Psoas muscle (tissue), 8 donors: ENCODE data around the gene ECD. TPM values are rescaled to one million over a fixed set of nuclear protein-coding genes. Genes with fewer than 3 reads are reported as not detected.

Source experiments
- ATAC-seq, 4 donors: fragments of 200-7000 bp; cut with Tn5 transposase; one replicate each; pipeline ENCODE4 v1.9.1; 2020; ENCODE audit warnings: moderate library complexity in 3 of 4, mild to moderate bottlenecking in 2 of 4
- DNase-seq, 2 donors: peaks; one replicate each; pipeline ENCODE4 v3.0.0-alpha.2; 2020
- H3K27ac ChIP-seq: fragments of 200-600 bp; one replicate; pipeline ENCODE4 v1.8.0; 2022
- H3K27me3 ChIP-seq, 3 donors: fragments of 200-600 bp in 1 of 3; one replicate each; pipeline versions ENCODE4 v1.6.1 to v1.8.0; 2013 to 2022; ENCODE audit warnings: low read length in 2 of 3, mild to moderate bottlenecking in 2 of 3, moderate library complexity in 1 of 3; ENCODE audit not compliant: insufficient read depth in 3 of 3
- H3K36me3 ChIP-seq, 2 donors: fragments of 200-600 bp in 1 of 2; one replicate each; pipeline versions ENCODE4 v1.6.1 to v1.8.0; 2013 to 2022; ENCODE audit warnings: low read depth in 1 of 2, mild to moderate bottlenecking in 1 of 2, moderate library complexity in 1 of 2; ENCODE audit not compliant: insufficient read depth in 1 of 2
- H3K4me1 ChIP-seq: fragments of 200-600 bp; one replicate; pipeline ENCODE4 v1.8.0; 2022
- H3K4me3 ChIP-seq: fragments of 200-600 bp; one replicate; pipeline ENCODE4 v1.8.0; 2022; ENCODE audit warnings: mild to moderate bottlenecking
- H3K9me3 ChIP-seq: fragments of 200-600 bp; one replicate; pipeline ENCODE4 v1.8.0; 2022
- CTCF ChIP-seq: fragments of 200-600 bp; IDR thresholded peaks from one replicate; pipeline ENCODE4 v1.8.0; 2022; ENCODE audit warnings: antibody characterized with exemption
- WGBS, 3 donors: extraction: QIAGEN DNeasy Blood & Tissue Kit; methylation state at CpG; one replicate each; pipeline versions ENCODE4 v1.1.6 to v1.1.7; 2013; 5-methylcytosine and 5-hydroxymethylcytosine counted together
- intact Hi-C, 2 donors: fragments of 100-400 bp; cut with DNase I; formaldehyde crosslinking; loops; one replicate each; pipeline versions ENCODE4 v1.11.0 to v1.14.2; 2022
- polyA plus RNA-seq, 3 donors: library from polyadenylated mRNA; stranded (reverse); fragments of 200-250 nt; gene quantifications; one replicate each; pipeline ENCODE4 v1.2.3, GENCODE V29; 2013
- total RNA-seq, 4 donors: library from RNA; stranded (reverse); fragmentation: NEBNext Ultra II Directional in 2 of 4; extraction: Animal tissue kit (Norgen Biotek cat#: 25700) in 2 of 4; gene quantifications; one replicate each; pipeline versions ENCODE4 v1.2.1 to v1.2.4, GENCODE V29; 2021 to 2023
- donor health status: healthy with polysubstance abuse.
- donor health status: DM: no; HTN: no; CAD: no; lungs with moderate emphysema.
- donor health status: Bipolar disorder and iron deficiency.
- donor health status: healthy.
- donor health status: DM: yes; HTN: yes; CAD: no.
- donor health status: DM: no; HTN: no; CAD: no.
- donor health status: DM: no; HTN: no; CAD: no.
- donor health status: DM: yes; HTN: yes; CAD: no.

ECD gene
- total and polyA plus RNA-seq, 7 donors = 7.0 to 17.1 (median 12.2) TPM

- DNase-seq = no peak
- no peaks in the 10 kb centered on the region for H3K9me3 ChIP-seq
- H3K4me3 ChIP-seq = no peak overlapping the region
- H3K4me1 ChIP-seq = no peaks in the 10 kb centered on the region
- TF ChIP-seq CTCF = no peak
- ATAC-seq = no peak
- 91 to 97% (median 92%) methylated on average over 3 of the region's 3 CpGs for WGBS, 3 donors
- H3K27me3 ChIP-seq = no peaks in the 10 kb centered on the region
- no peak overlapping the region for H3K27ac ChIP-seq
- intact Hi-C loops = no loop called here
- H3K36me3 ChIP-seq = peaks cover 0 to 31% of the 10 kb centered on the region in 2 donors
Measured at GRCh38 chr10:73205081-73205480, 37.3 kb upstream of the ECD start.

GRCh38 chr10:73190188-73190587 lies 22.4 kb upstream of the ECD start:
- WGBS, 3 donors = 95 to 97% (median 97%) methylated on average over 5 of the region's 5 CpGs
- H3K36me3 ChIP-seq = peaks cover 2 to 47% of the 10 kb centered on the region in 2 donors
- H3K27me3 ChIP-seq = no peaks in the 10 kb centered on the region
- no peak for DNase-seq
- no peak overlapping the region for H3K27ac ChIP-seq
- intact Hi-C loops = no loop called here
- H3K4me3 ChIP-seq = no peak overlapping the region
- no peak for ATAC-seq
- no peak for TF ChIP-seq CTCF
- no peaks in the 10 kb centered on the region for H3K9me3 ChIP-seq
- no peaks in the 10 kb centered on the region for H3K4me1 ChIP-seq

GRCh38 chr10:73186266-73186665 lies 18.5 kb upstream of the ECD start:
- ATAC-seq (no peak), DNase-seq (no peak)
- no peaks in the 10 kb centered on the region for H3K4me1 ChIP-seq
- H3K9me3 ChIP-seq = no peaks in the 10 kb centered on the region
- H3K27ac ChIP-seq = no peak overlapping the region
- TF ChIP-seq CTCF = no peak
- 91 to 92% (median 91%) methylated on average over 1 of the region's 1 CpG for WGBS, 3 donors
- peaks cover 0 to 48% of the 10 kb centered on the region in 2 donors for H3K36me3 ChIP-seq
- intact Hi-C loops = no loop called here
- H3K4me3 ChIP-seq = no peak overlapping the region
- no peaks in the 10 kb centered on the region for H3K27me3 ChIP-seq

GRCh38 chr10:73183667-73184281 lies 16.0 kb upstream of the ECD start:
- Histone ChIP-seq H3K36me3 (peaks cover 3 to 73% of the 10 kb centered on the region in 2 donors), H3K27ac (no peak overlapping the region), H3K27me3 (no peaks in the 10 kb centered on the region), H3K9me3 (no peaks in the 10 kb centered on the region), H3K4me1 (no peaks in the 10 kb centered on the region), H3K4me3 (no peak overlapping the region)
- ATAC-seq (no peak), DNase-seq (no peak)
- intact Hi-C loops = no loop called here
- 87 to 90% (median 89%) methylated on average over 3 of the region's 3 CpGs for WGBS, 3 donors
- TF ChIP-seq CTCF = no peak

GRCh38 chr10:73182568-73182967 lies 14.8 kb upstream of the ECD start:
- H3K36me3 ChIP-seq = peaks cover 3 to 85% of the 10 kb centered on the region in 2 donors
- H3K27ac ChIP-seq = no peak overlapping the region
- H3K9me3 ChIP-seq = no peaks in the 10 kb centered on the region
- DNase-seq (no peak), ATAC-seq (no peak)
- intact Hi-C loops = no loop called here
- TF ChIP-seq CTCF = no peak
- no peaks in the 10 kb centered on the region for H3K4me1 ChIP-seq
- no peaks in the 10 kb centered on the region for H3K27me3 ChIP-seq
- H3K4me3 ChIP-seq = no peak overlapping the region
- WGBS, 3 donors = 91 to 98% (median 98%) methylated on average over 2 of the region's 2 CpGs
